H1 (cell line): ENCODE measurements around the gene MINDY3. TPM values are rescaled to one million over a fixed set of nuclear protein-coding genes. Genes with fewer than 3 reads are reported as not detected.

Source experiments
- BACH1 ChIP-seq: IDR thresholded peaks from 2 replicates; pipeline ENCODE4 v1.6.1; 2012; ENCODE audit warnings: low read length, improper control_type of control experiment
- CHD7 ChIP-seq: fragments of 300-600 bp; sonication (generic); IDR thresholded peaks from 2 replicates; pipeline ENCODE4 v1.7.1; 2012; ENCODE audit warnings: low read length, moderate library complexity, mild to moderate bottlenecking, inconsistent platforms; ENCODE audit not compliant: insufficient replicate concordance
- HDAC2 ChIP-seq, 2 experiments: fragments of 300-600 bp in 1 of 2; sonication (generic) in 1 of 2; IDR thresholded peaks; 2 replicates each; pipeline ENCODE4 v1.6.1; 2011 to 2012; ENCODE audit warnings: low read depth in 2 of 2, low read length in 2 of 2, mild to moderate bottlenecking in 2 of 2, moderate library complexity in 2 of 2, borderline replicate concordance in 1 of 2, inconsistent platforms in 1 of 2
- JUN ChIP-seq: IDR thresholded peaks from 2 replicates; pipeline ENCODE4 v1.6.1; 2011; ENCODE audit warnings: low read depth, mild to moderate bottlenecking, improper control_type of control experiment, low read length
- KDM4A ChIP-seq: IDR thresholded peaks from one replicate; pipeline ENCODE4 v1.7.1; 2012; ENCODE audit warnings: low read depth, mild to moderate bottlenecking, moderate library complexity, low read length, inconsistent platforms; ENCODE audit not compliant: severe bottlenecking
- POU5F1 ChIP-seq: IDR thresholded peaks from 2 replicates; pipeline ENCODE4 v1.6.1; 2011; ENCODE audit warnings: low read depth, mild to moderate bottlenecking, low read length, moderate library complexity
- SIN3A ChIP-seq, 2 experiments: IDR thresholded peaks in 1 of 2; conservative IDR thresholded peaks in 1 of 2; 2 replicates each; pipeline ENCODE4 v1.6.1; 2011 to 2012; ENCODE audit warnings: low read length in 2 of 2, improper control_type of control experiment in 1 of 2, low read depth in 1 of 2, mild to moderate bottlenecking in 1 of 2
- TCF12 ChIP-seq: IDR thresholded peaks from 2 replicates; pipeline ENCODE4 v1.6.1; 2011; ENCODE audit warnings: low read depth, mild to moderate bottlenecking, low read length
- YY1 ChIP-seq: IDR thresholded peaks from 2 replicates; pipeline ENCODE4 v1.6.1; 2011; ENCODE audit warnings: low read depth, mild to moderate bottlenecking, low read length
- polyA plus RNA-seq, 7 experiments: library from polyadenylated mRNA; depleted of rRNA in 3 of 7; stranded (reverse) in 5 of 7; unstranded in 2 of 7; fragments of >200 nt in 5 of 7; fragments of 200-250 nt in 2 of 7; gene quantifications; 1 replicate in 5 of 7; 2 replicates in 1 of 7; 4 replicates in 1 of 7; pipeline versions ENCODE4 v1.2.1 to v1.2.3, GENCODE V29; 2011 to 2013; ENCODE audit warnings: missing spikeins in 2 of 7, mixed read lengths in 2 of 7
- total RNA-seq: library from RNA; stranded (reverse); fragmentation: NEBNext Ultra II Directional; extraction: Animal tissue kit (Norgen Biotek cat#: 25700); gene quantifications from 2 replicates; pipeline ENCODE4 v1.2.1, GENCODE V29; 2021

The MINDY3 gene
- total and polyA plus RNA-seq, 2 of the 8 experiments (the other 6 are each of a cell fraction or from before 2014, with no cell fraction given): 4.6 to 13.6 TPM

- TF ChIP-seq SIN3A (conservative IDR thresholded peaks at IDR 0.05 in 1 of 2, IDR thresholded peaks at IDR 0.05 in 1 of 2; ENCODE audit: low read depth in 1 of 2, low read length in 2 of 2) (no peak), JUN (no peak), KDM4A (no peak), BACH1 (no peak), POU5F1 (no peak), HDAC2 (IDR thresholded peaks at IDR 0.05; ENCODE audit: borderline replicate concordance in 1 of 2, low read depth in 2 of 2, low read length in 2 of 2) (no peak), YY1 (no peak), CHD7 (no peak), TCF12 (no peak)
These were observed 5.0 kb upstream of the MINDY3 start (continued) for GRCh38 chr10:15865304-15865703.
